D721Med (cell line): Measurements from ENCODE around the gene GIMAP8.

Experiments used
- DNase-seq: peaks from one replicate; pipeline ENCODE4 v3.0.0; 2011; ENCODE audit warnings: low spot score; ENCODE audit not compliant: insufficient read length
- FAIRE-seq: peaks from 2 replicates; lab custom pipeline; 2011; peaks lifted over from hg19 to GRCh38; lab: Jason Lieb, UNC
- TF ChIP-seq, protein P1 (sequence below): IDR thresholded peaks from 2 replicates; pipeline ENCODE4 v1.5.1; 2012; ENCODE audit warnings: mild to moderate bottlenecking, control low read depth; ENCODE audit not compliant: insufficient read depth; ENCODE audit errors: missing control alignments

GIMAP8 gene

DNA sequence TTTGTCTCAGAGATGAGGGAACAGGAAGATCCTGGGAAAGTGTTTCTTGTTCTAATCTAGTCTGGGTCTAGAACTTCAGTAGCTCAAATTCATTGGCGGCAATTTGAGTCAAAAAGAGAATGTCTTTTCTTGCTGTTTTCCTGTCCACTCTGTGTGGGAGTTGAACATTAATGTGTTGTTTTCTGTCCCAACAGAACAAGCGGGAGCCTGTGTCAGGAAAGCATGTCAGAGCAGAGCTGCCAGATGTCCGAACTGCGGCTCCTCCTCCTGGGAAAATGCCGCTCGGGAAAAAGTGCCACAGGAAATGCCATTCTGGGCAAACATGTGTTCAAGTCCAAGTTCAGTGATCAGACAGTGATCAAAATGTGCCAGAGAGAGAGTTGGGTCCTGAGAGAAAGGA is 16.0 kb downstream of the GIMAP8 start:
- FAIRE-seq (no peak), DNase-seq (no peak)
- TF ChIP-seq, protein P1, sequence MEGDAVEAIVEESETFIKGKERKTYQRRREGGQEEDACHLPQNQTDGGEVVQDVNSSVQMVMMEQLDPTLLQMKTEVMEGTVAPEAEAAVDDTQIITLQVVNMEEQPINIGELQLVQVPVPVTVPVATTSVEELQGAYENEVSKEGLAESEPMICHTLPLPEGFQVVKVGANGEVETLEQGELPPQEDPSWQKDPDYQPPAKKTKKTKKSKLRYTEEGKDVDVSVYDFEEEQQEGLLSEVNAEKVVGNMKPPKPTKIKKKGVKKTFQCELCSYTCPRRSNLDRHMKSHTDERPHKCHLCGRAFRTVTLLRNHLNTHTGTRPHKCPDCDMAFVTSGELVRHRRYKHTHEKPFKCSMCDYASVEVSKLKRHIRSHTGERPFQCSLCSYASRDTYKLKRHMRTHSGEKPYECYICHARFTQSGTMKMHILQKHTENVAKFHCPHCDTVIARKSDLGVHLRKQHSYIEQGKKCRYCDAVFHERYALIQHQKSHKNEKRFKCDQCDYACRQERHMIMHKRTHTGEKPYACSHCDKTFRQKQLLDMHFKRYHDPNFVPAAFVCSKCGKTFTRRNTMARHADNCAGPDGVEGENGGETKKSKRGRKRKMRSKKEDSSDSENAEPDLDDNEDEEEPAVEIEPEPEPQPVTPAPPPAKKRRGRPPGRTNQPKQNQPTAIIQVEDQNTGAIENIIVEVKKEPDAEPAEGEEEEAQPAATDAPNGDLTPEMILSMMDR = no peak

DNA sequence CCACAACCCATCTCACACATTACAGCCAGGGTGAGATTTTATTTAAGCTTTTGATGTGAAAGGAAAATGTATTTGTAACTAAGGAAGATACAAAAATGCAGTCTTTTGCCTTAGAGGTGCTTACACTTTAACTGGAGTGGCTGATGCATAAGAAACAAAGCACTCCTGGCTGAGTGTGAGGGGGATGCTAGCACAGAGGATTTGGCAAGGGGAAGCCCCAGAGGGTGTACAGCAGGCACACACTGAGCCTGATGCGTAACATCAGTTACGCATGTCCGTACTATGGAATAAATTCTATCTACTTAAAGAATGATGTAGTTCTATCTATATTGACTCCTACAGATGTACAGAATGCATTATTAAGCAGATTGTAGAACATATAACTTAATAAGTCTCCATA is 17.8 kb downstream of the GIMAP8 start:
- FAIRE-seq = no peak
- no peak for DNase-seq
- TF ChIP-seq, protein P1 = no peak

DNA sequence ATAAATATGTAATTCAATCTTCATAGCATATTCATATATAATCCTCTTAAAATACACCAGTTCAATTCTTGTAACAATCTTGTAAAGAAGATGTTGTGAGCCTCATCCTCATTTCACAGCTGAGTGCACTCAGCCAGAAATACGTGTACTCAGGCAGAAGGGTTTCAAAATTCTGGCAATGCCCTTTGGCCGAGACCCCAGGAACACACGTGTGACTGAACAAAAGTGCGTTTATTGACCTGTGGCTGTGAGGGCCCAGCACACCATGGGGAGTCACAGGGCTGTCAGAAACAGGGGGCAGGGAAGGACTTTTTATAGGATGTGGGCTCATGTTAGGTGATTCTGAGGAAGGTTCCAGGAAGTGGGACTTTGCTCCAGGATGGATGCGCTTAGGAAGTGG is 21.5 kb downstream of the GIMAP8 start:
- no peak for DNase-seq
- FAIRE-seq = no peak
- TF ChIP-seq, protein P1 = no peak

DNA sequence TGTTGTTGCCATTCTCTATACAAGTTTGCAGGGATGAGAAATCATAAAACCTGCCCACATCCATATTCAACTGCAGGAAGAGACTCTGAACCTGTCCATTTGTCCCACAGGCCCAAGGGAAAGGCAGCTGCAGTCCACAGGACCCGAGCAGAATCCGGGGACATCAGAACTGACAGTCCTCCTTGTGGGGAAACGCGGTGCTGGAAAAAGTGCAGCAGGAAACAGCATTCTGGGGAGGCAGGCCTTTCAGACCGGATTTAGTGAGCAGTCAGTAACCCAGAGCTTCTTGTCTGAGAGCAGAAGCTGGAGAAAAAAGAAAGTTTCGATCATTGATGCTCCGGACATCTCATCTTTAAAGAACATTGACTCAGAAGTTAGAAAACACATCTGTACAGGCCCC is 23.5 kb downstream of the GIMAP8 start:
- no peak for DNase-seq
- no peak for FAIRE-seq
- TF ChIP-seq, protein P1 = no peak

DNA sequence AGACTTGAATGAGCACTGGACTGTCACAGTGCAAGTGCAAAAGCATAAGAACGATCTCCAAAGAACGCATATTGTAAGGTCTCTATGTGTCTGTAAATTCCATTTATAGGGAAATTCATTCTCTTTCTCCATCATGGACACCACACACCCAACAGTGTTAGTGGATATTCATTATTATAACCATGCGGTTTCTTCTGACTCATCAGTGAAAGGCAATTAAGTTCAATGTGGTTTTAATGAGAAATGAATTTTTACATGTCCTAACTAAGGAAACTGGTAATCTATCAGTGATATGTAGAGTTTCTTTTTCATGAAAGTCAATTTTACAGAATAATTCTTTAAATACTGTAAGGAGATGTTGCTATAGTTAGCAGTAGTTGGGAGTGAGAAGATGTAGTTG is 25.9 kb downstream of the GIMAP8 start:
- DNase-seq (no peak), FAIRE-seq (no peak)
- TF ChIP-seq, protein P1 = no peak

DNA sequence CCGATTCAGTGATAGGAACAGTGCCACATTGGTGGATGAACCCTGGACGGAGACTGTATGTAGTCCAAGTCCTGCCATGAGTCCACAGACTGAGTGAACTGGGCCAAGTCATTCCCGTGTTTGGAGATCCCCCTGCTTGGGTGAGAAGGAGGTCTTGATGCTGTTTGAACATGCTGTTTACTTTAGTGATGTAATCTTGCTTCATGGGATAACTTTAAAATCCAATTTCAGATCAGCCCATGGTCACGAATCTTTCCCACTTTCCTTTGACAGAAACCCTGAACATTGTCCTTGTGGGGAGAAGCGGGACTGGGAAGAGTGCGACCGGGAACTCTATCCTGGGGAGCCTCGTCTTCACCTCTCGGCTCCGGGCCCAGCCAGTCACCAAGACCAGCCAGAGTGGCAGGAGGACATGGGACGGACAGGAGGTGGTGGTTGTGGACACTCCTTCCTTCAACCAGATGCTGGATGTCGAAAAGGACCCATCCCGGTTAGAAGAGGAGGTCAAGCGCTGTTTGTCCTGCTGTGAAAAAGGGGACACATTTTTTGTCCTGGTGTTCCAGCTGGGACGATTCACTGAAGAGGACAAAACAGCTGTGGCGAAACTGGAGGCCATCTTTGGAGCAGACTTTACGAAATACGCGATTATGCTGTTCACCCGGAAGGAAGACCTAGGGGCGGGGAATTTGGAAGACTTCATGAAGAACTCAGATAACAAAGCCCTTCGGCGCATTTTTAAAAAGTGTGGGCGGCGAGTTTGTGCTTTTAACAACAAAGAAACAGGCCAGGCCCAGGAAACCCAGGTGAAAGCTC is 26.6 kb downstream of the GIMAP8 start:
- FAIRE-seq = no peak
- TF ChIP-seq, protein P1 = no peak
- DNase-seq = no peak

DNA sequence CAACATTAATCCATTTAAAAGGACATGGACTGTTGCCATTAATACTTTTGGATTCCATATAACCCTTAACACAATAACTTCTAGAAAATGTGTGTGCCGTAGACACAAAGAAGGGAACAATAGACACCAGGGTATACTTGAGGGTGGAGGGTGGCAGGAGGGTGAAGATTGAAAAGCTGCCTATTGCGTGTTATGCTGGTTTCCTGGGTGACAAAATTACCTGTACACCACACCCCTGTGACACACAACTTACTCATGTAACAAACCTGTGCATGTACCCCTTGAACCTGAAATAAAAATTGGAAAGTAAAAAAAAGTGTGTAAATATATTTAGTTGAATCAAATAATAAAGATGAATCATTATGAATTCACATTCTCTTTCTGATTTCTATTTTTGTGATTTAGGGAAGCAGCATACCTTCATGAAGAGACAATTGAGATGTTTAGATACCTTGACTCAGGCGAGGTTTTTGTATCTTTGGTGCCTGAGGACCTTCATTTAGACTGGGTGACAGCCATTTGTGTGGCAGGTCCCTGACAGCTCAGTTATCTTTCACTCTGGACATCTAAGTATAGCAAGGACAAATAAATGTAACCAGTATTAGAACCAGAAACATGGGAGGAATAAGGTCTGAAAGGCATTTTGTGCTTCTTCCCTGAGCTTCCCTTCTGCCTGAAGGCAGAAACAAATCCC is 28.7 kb downstream of the GIMAP8 start:
- DNase-seq = no peak
- TF ChIP-seq, protein P1 = no peak
- FAIRE-seq = no peak
